Activated CD8-positive, alpha-beta T cell treated with anti-CD3 and anti-CD28 coated beads for 36 hours (primary cell): ENCODE measurements around the gene ABCG1. TPM values are rescaled to one million over a fixed set of nuclear protein-coding genes. Genes with fewer than 3 reads are reported as not detected.

Experiments used
- ATAC-seq: fragments of 200-7000 bp; cut with Tn5 transposase; one replicate; pipeline ENCODE4 v1.10.0; 2021; ENCODE audit warnings: mild to moderate bottlenecking, moderate library complexity
- CTCF ChIA-PET: fragments of 350-600 bp; sonication (Branson Sonifier 250); formaldehyde crosslinking; loops from one replicate; lab custom pipeline; 2021; ENCODE audit warnings: antibody characterized with exemption; lab: Charles Lee
- POLR2A ChIA-PET: fragments of 350-600 bp; sonication (Branson Sonifier 250); formaldehyde crosslinking; loops from one replicate; lab custom pipeline; 2021; ENCODE audit warnings: antibody characterized with exemption; lab: Charles Lee
- DNase-seq: peaks from one replicate; pipeline ENCODE4 v3.0.0-alpha.2; 2020
- H3K27ac Mint-ChIP-seq: one replicate; pipeline ENCODE4 v1.8.0; 2021; ENCODE audit warnings: mild to moderate bottlenecking, mixed read lengths
- H3K27me3 Mint-ChIP-seq: one replicate; pipeline ENCODE4 v1.8.0; 2021; ENCODE audit warnings: mixed read lengths
- H3K36me3 Mint-ChIP-seq: one replicate; pipeline ENCODE4 v1.8.0; 2021; ENCODE audit warnings: low read depth, mixed read lengths
- H3K4me1 Mint-ChIP-seq: one replicate; pipeline ENCODE4 v1.8.0; 2021; ENCODE audit warnings: low read depth, mixed read lengths
- H3K4me3 Mint-ChIP-seq: one replicate; pipeline ENCODE4 v1.8.0; 2021; ENCODE audit warnings: mild to moderate bottlenecking, moderate library complexity, mixed read lengths
- H3K9me3 Mint-ChIP-seq: one replicate; pipeline ENCODE4 v1.8.0; 2021; ENCODE audit warnings: mixed read lengths
- CTCF ChIP-seq: fragments of 200-600 bp; IDR thresholded peaks from one replicate; pipeline ENCODE4 v1.8.0; 2022; ENCODE audit warnings: antibody characterized with exemption, mild to moderate bottlenecking
- intact Hi-C: fragments of 100-400 bp; cut with micrococcal nuclease; formaldehyde crosslinking; loops from one replicate; pipeline ENCODE4 v1.10.0; 2022
- total RNA-seq, 2 experiments: library from RNA; stranded (reverse); gene quantifications; one replicate each; pipeline ENCODE4 v1.2.3, GENCODE V29; 2021

ABCG1 gene
- total RNA-seq, 2 experiments from 2014 or later = 12.1 to 12.7 TPM

GRCh38 chr21:42251654-42252324 lies 32.8 kb downstream of the ABCG1 start:
- Mint-ChIP-seq H3K9me3 (no peaks in the 10 kb centered on the region), H3K36me3 (peaks cover 2% of the 10 kb centered on the region), H3K27ac (no peak overlapping the region), H3K4me1 (peaks cover 17% of the 10 kb centered on the region), H3K27me3 (no peaks in the 10 kb centered on the region), H3K4me3 (no peak overlapping the region)
- ChIA-PET CTCF (interaction anchor here (1.0 to 3.8 kb wide), 5 partner anchors 8 to 106 kb away, joined by 3 to 18 read pairs (median 6); no protein-coding TSS in a partner anchor), POLR2A (interaction anchor here (0.9 to 2.3 kb wide), 4 partner anchors 9 to 32 kb away, joined by 3 to 15 read pairs (median 4); partner anchors contain the start of gene ABCG1)
- ATAC-seq (no peak), DNase-seq (no peak)
- intact Hi-C loops = no loop called here
- TF ChIP-seq CTCF = no peak

DNA sequence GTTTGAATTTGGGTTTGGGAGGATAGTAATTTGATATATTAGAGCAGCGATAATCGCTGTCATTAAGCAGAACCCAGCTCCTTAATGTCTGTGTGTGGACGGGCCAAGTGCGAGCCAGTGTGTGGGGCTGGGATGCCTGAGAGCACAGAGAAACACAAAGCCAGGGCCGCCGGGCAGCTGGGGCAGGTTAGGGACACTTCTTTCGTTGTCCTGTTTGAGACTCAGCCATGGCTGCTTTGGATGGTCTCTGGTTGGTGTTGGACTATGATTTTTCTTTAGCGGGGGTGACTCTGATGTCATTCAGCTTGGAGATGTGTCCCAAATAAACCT lies 33.4 kb downstream of the ABCG1 start:
- ATAC-seq (no peak), DNase-seq (no peak)
- Mint-ChIP-seq H3K27me3 (no peaks in the 10 kb centered on the region), H3K36me3 (peaks cover 2% of the 10 kb centered on the region), H3K4me3 (no peak overlapping the region), H3K9me3 (no peaks in the 10 kb centered on the region), H3K27ac (no peak overlapping the region), H3K4me1 (peaks cover 17% of the 10 kb centered on the region)
- TF ChIP-seq CTCF = no peak
- ChIA-PET POLR2A (interaction anchor here (0.9 to 2.3 kb wide), 4 partner anchors 10 to 33 kb away, joined by 3 to 15 read pairs (median 4); partner anchors contain the start of gene ABCG1), CTCF (interaction anchor here (0.5 to 3.8 kb wide), 7 partner anchors 8 to 107 kb away, joined by 3 to 18 read pairs (median 5); no protein-coding TSS in a partner anchor)
- intact Hi-C loops = no loop called here

DNA sequence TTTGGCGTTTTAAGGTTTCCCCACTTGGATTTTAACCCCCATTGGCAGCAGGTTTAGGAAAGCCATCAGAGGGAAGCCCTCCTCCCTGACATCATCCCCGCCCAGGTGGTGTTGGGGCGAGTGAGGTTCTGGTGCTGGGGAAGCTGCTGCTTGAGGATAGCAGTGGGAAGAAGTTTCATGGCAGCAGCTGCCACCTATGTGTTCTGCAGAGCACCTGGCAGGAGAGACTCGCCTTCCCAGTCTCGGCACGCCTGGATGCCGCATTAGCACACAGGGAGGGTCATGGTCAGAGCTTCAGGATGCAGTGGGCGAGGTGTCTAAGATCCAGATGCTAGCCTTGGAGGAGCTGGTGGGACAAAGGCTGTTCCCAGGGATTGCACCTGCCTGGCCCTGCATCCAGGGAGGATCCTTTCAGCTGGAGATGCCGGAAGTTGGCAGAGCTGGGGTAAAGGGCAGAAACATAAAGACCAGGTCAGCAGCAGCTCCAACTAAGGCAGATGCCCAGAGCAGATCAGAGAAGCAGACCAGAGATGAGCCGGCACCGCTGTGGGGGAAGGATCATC lies 33.9 kb downstream of the ABCG1 start:
- peaks cover 17% of the 10 kb centered on the region for H3K4me1 Mint-ChIP-seq
- H3K27me3 Mint-ChIP-seq = no peaks in the 10 kb centered on the region
- no peak for TF ChIP-seq CTCF
- intact Hi-C loops = no loop called here
- no peak overlapping the region for H3K27ac Mint-ChIP-seq
- DNase-seq (no peak), ATAC-seq (no peak)
- H3K9me3 Mint-ChIP-seq = no peaks in the 10 kb centered on the region
- H3K36me3 Mint-ChIP-seq = peaks cover 2% of the 10 kb centered on the region
- H3K4me3 Mint-ChIP-seq = no peak overlapping the region
- POLR2A ChIA-PET = interaction anchor here (0.9 to 2.3 kb wide), 3 partner anchors 10 to 22 kb away, joined by 3 to 15 read pairs (median 4); no protein-coding TSS in a partner anchor
- CTCF ChIA-PET = interaction anchor here (0.5 to 3.8 kb wide), 9 partner anchors 9 to 107 kb away, joined by 3 to 18 read pairs (median 4); no protein-coding TSS in a partner anchor

DNA sequence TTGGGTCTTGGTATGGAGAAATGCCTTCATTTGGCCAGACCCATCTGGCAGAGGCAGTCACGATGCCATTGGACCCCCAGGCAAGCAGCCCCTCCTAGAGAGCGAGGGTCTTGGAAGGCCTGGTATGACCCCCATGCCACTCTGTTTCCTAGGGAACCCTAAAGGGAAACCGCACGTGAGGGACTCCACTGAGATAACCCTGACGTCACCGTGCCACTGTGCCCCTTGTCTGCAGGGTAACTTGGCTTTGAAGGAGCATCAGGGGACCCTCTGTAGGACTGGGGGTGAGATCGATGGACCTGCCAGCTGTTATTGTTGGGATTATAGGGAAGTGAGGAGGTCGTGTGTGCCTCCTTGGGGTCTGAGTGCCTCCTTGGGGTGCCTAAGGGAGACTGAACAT lies 34.5 kb downstream of the ABCG1 start:
- no peak for ATAC-seq
- intact Hi-C loops = no loop called here
- POLR2A ChIA-PET = interaction anchor here (2.3 kb wide), 1 partner anchor 16 kb away, joined by 15 read pairs; no protein-coding TSS in a partner anchor
- DNase-seq = no peak
- no peak overlapping the region for H3K27ac Mint-ChIP-seq
- no peaks in the 10 kb centered on the region for H3K27me3 Mint-ChIP-seq
- no peak for TF ChIP-seq CTCF
- CTCF ChIA-PET = interaction anchor here (1.0 to 3.8 kb wide), 7 partner anchors 9 to 108 kb away, joined by 3 to 18 read pairs (median 5); no protein-coding TSS in a partner anchor
- H3K4me1 Mint-ChIP-seq = peaks cover 19% of the 10 kb centered on the region
- H3K9me3 Mint-ChIP-seq = no peaks in the 10 kb centered on the region
- H3K4me3 Mint-ChIP-seq = no peak overlapping the region
- no peaks in the 10 kb centered on the region for H3K36me3 Mint-ChIP-seq

DNA sequence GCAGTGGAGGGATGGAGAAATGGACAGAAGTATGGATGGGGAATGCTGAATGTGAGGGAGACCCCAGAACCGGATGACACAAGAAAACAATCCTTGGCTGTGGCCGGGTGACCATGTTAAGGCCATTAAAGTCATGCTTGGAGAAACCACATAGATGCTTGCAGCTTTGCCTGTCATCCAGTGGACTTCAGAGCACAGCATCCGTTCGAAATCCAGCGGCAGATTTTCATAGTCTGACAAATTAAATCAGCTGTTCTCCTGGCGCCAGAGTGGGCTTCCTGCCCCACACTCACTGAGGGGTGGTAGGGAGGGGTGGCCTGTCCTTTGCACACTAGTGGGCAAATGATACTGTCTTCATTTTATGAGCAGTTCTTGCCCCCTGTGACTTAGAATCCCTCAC lies 35.1 kb downstream of the ABCG1 start:
- Mint-ChIP-seq H3K4me3 (no peak overlapping the region), H3K27ac (no peak overlapping the region), H3K9me3 (no peaks in the 10 kb centered on the region), H3K36me3 (no peaks in the 10 kb centered on the region), H3K4me1 (peaks cover 21% of the 10 kb centered on the region), H3K27me3 (no peaks in the 10 kb centered on the region)
- DNase-seq (no peak), ATAC-seq (no peak)
- no peak for TF ChIP-seq CTCF
- ChIA-PET CTCF (interaction anchor here (1.0 to 3.8 kb wide), 4 partner anchors 16 to 109 kb away, joined by 3 to 18 read pairs (median 10); no protein-coding TSS in a partner anchor), POLR2A (no interaction called here)
- intact Hi-C loops = no loop called here
